Measurements from ENCODE around the gene BUB1.
"Not testable (repeated sequence)": the region's sequence is repeated elsewhere in the genome, so short reads cannot be mapped to it uniquely, and the experiment has no call there.

The BUB1 gene

GRCh38 chr2:110589677-110590330 lies 88.1 kb downstream of the BUB1 start:
- not testable (repeated sequence) for DNase-seq

- not testable (repeated sequence) for DNase-seq
These were observed 89.3 kb downstream of the BUB1 start for GRCh38 chr2:110588520-110588919.

Data from stimulated activated CD4-positive, alpha-beta T cell treated with anti-CD3 and anti-CD28 coated beads, Interleukin-1b, Interleukin-23, amount 100 ng/mL, for 48 hours (primary cell).